Measurements from ENCODE around the gene SETDB1. TPM values are rescaled to one million over a fixed set of nuclear protein-coding genes. Genes with fewer than 3 reads are reported as not detected.

Gene SETDB1
- total and polyA plus RNA-seq, 2 of the 13 experiments (the other 11 are each of a cell fraction or from before 2014, with no cell fraction given) = 33.1 to 34.6 TPM

GRCh38 chr1:150922519-150922975 lies 3.6 kb upstream of the SETDB1 start (continued):
- TF ChIP-seq ONECUT2 (CRISPR knock-in tag; IDR thresholded peaks at IDR 0.05) = 0 out of 2 replicates have a peak, but pooled peaks have one; percentile 31
- no peak for TF ChIP-seq ZNF136 (CRISPR knock-in tag; IDR thresholded peaks at IDR 0.05; ENCODE audit: low read depth)
- no peak for TF ChIP-seq FOXK1 (CRISPR knock-in tag; IDR thresholded peaks at IDR 0.05; ENCODE audit: borderline replicate concordance, low read depth)
- TF ChIP-seq ZNF709 (CRISPR knock-in tag; IDR thresholded peaks at IDR 0.05) = no peak
- 0 out of 2 replicates have a peak, but pooled peaks have one; percentile 21 for TF ChIP-seq GATAD2A (CRISPR knock-in tag; IDR thresholded peaks at IDR 0.05)
- peak; percentile 72 for TF ChIP-seq STAG1 (CRISPR knock-in tag; IDR thresholded peaks at IDR 0.05)
- TF ChIP-seq FOSL2 (CRISPR knock-in tag; IDR thresholded peaks at IDR 0.05) = peak; percentile 43
- TF ChIP-seq HMGXB4 (CRISPR knock-in tag; IDR thresholded peaks at IDR 0.05; ENCODE audit: borderline replicate concordance in 1 of 2, low read depth in 1 of 2) = peak in 1 of 2 experiments; percentile 41; a peak in 2 of 4 replicates
- TF ChIP-seq PITX1 (CRISPR knock-in tag; IDR thresholded peaks at IDR 0.05) = no peak
- TF ChIP-seq ZNF652 (CRISPR knock-in tag; IDR thresholded peaks at IDR 0.05; ENCODE audit: borderline replicate concordance, low read depth) = 0 out of 2 replicates have a peak, but pooled peaks have one; percentile 18
- TF ChIP-seq XRCC5 (optimal IDR thresholded peaks at IDR 0.05; ENCODE audit: low read length) = peak; percentile 33
- TF ChIP-seq CSRNP1 (CRISPR knock-in tag; IDR thresholded peaks at IDR 0.05) = no peak
- no peak for TF ChIP-seq CREB1 (IDR thresholded peaks at IDR 0.05)
- TF ChIP-seq CREB1 (CRISPR knock-in tag; IDR thresholded peaks at IDR 0.05) = 0 out of 2 replicates have a peak, but pooled peaks have one; percentile 25
- TF ChIP-seq SAP130 (CRISPR knock-in tag; IDR thresholded peaks at IDR 0.05; ENCODE audit: low read depth) = peak; percentile 45
- TF ChIP-seq MXD4 (CRISPR knock-in tag; IDR thresholded peaks at IDR 0.05) = peak; percentile 40; the same call in 1 of the 2 replicates
- no peak for TF ChIP-seq ESRRA (CRISPR knock-in tag; IDR thresholded peaks at IDR 0.05; ENCODE audit: low read depth)
- TF ChIP-seq SMC3 (IDR thresholded peaks at IDR 0.05; ENCODE audit: low read length) = peak; percentile 81
- no peak for TF ChIP-seq ZBTB10 (CRISPR knock-in tag; IDR thresholded peaks at IDR 0.05; ENCODE audit: borderline replicate concordance)
- TF ChIP-seq GFI1 (CRISPR knock-in tag; IDR thresholded peaks at IDR 0.05; ENCODE audit: borderline replicate concordance) = peak; percentile 45; the same call in 1 of the 2 replicates
- TF ChIP-seq ZNF737 (CRISPR knock-in tag; IDR thresholded peaks at IDR 0.05; ENCODE audit: borderline replicate concordance) = no peak
- TF ChIP-seq AHR (CRISPR knock-in tag; IDR thresholded peaks at IDR 0.05) = no peak
